Measurements from ENCODE around the gene PMP22.

DNA sequence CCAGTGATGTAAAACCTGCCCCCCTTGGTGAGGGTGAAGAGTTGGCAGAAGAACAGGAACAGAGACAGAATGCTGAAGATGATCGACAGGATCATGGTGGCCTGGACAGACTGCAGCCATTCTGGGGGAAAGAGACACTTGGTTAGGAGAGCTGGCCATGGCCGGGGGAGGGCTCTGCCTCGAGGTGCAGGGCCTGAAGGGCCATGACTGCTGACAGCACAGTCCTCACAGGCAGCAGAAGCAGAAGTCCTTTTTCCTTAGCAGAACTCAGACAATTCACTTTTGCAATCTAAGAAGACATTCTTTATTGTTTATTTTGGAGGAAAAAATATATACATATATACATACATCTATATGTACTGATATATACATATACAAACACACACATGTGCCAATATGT lies 25.6 kb downstream of the PMP22 start:
- TF ChIP-seq, protein P1, sequence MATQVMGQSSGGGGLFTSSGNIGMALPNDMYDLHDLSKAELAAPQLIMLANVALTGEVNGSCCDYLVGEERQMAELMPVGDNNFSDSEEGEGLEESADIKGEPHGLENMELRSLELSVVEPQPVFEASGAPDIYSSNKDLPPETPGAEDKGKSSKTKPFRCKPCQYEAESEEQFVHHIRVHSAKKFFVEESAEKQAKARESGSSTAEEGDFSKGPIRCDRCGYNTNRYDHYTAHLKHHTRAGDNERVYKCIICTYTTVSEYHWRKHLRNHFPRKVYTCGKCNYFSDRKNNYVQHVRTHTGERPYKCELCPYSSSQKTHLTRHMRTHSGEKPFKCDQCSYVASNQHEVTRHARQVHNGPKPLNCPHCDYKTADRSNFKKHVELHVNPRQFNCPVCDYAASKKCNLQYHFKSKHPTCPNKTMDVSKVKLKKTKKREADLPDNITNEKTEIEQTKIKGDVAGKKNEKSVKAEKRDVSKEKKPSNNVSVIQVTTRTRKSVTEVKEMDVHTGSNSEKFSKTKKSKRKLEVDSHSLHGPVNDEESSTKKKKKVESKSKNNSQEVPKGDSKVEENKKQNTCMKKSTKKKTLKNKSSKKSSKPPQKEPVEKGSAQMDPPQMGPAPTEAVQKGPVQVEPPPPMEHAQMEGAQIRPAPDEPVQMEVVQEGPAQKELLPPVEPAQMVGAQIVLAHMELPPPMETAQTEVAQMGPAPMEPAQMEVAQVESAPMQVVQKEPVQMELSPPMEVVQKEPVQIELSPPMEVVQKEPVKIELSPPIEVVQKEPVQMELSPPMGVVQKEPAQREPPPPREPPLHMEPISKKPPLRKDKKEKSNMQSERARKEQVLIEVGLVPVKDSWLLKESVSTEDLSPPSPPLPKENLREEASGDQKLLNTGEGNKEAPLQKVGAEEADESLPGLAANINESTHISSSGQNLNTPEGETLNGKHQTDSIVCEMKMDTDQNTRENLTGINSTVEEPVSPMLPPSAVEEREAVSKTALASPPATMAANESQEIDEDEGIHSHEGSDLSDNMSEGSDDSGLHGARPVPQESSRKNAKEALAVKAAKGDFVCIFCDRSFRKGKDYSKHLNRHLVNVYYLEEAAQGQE (IDR thresholded peaks at IDR 0.05; ENCODE audit: insufficient read depth in 1 of 2, low read depth in 2 of 2, low read length in 2 of 2): no peak
- no peak for TF ChIP-seq POLR2AphosphoS5 (IDR thresholded peaks at IDR 0.05; ENCODE audit: low read depth, low read length)
- no peak for TF ChIP-seq SIN3A (IDR thresholded peaks at IDR 0.05; ENCODE audit: borderline replicate concordance, insufficient read depth, low read length)

Data from PFSK-1 (cell line).